Mesendoderm (in vitro differentiated cells): ENCODE measurements around the gene PTPN2.

Experiments used
- DNase-seq: peaks from one replicate; pipeline ENCODE4 v3.0.0; 2013
- H2AK5ac ChIP-seq: 2 replicates; pipeline ENCODE4 v1.6.1; 2013; ENCODE audit warnings: low read length, inconsistent platforms
- H2BK120ac ChIP-seq: 2 replicates; pipeline ENCODE4 v1.6.1; 2013; ENCODE audit warnings: low read depth, mild to moderate bottlenecking, low read length, moderate library complexity, mixed read lengths
- H2BK15ac ChIP-seq: replicated peaks from 2 replicates; pipeline ENCODE4 v1.6.1; 2013; ENCODE audit warnings: low read depth, mild to moderate bottlenecking, moderate library complexity
- H2BK5ac ChIP-seq: 2 replicates; pipeline ENCODE4 v1.6.1; 2013; ENCODE audit warnings: low read length, inconsistent platforms
- H3K18ac ChIP-seq: 2 replicates; pipeline ENCODE4 v1.6.1; 2013; ENCODE audit warnings: mild to moderate bottlenecking, low read length, mixed read lengths
- H3K23ac ChIP-seq: one replicate; pipeline ENCODE4 v1.6.1; 2013; ENCODE audit warnings: low read length
- H3K27ac ChIP-seq: 2 replicates; pipeline ENCODE4 v1.5.1; 2013; ENCODE audit warnings: low read depth, mild to moderate bottlenecking, inconsistent platforms, low read length, moderate library complexity
- H3K27me3 ChIP-seq: 2 replicates; pipeline ENCODE4 v1.6.1; 2013; ENCODE audit warnings: low read length, control low read depth, mild to moderate bottlenecking, inconsistent platforms; ENCODE audit not compliant: insufficient read depth, poor library complexity
- H3K36me3 ChIP-seq: 2 replicates; pipeline ENCODE4 v1.6.1; 2013; ENCODE audit warnings: low read length, inconsistent platforms; ENCODE audit not compliant: control insufficient read depth, insufficient read depth
- H3K4ac ChIP-seq: one replicate; pipeline ENCODE4 v1.6.1; 2013; ENCODE audit warnings: low read depth, mild to moderate bottlenecking, low read length, moderate library complexity
- H3K4me1 ChIP-seq: 2 replicates; pipeline ENCODE4 v1.6.1; 2013; ENCODE audit warnings: low read depth, low read length, inconsistent platforms; ENCODE audit not compliant: control insufficient read depth
- H3K4me2 ChIP-seq: 2 replicates; pipeline ENCODE4 v1.6.1; 2013; ENCODE audit warnings: low read length
- H3K4me3 ChIP-seq: 2 replicates; pipeline ENCODE4 v1.5.1; 2013; ENCODE audit warnings: mild to moderate bottlenecking, low read length
- H3K56ac ChIP-seq: one replicate; pipeline ENCODE4 v1.6.1; 2013; ENCODE audit warnings: low read length
- H3K79me1 ChIP-seq: 2 replicates; pipeline ENCODE4 v1.6.1; 2013; ENCODE audit warnings: low read length, inconsistent platforms
- H3K79me2 ChIP-seq: 2 replicates; pipeline ENCODE4 v1.6.1; 2013; ENCODE audit warnings: mild to moderate bottlenecking, low read length; ENCODE audit not compliant: control insufficient read depth, insufficient read depth
- H3K9ac ChIP-seq: 2 replicates; pipeline ENCODE4 v1.6.1; 2013; ENCODE audit warnings: low read length, inconsistent platforms
- H4K5ac ChIP-seq: one replicate; pipeline ENCODE4 v1.6.1; 2013; ENCODE audit warnings: low read length
- H4K8ac ChIP-seq: one replicate; pipeline ENCODE4 v1.6.1; 2013; ENCODE audit warnings: low read depth, mild to moderate bottlenecking, control low read depth, low read length, moderate library complexity
- WGBS: extraction: QIAGEN DNeasy Blood & Tissue Kit; methylation state at CpG from one replicate; pipeline ENCODE4 v1.1.7; 2013; ENCODE audit warnings: low lambda C conversion rate, missing lambda C conversion rate; ENCODE audit not compliant: insufficient coverage; ENCODE audit errors: extremely low coverage; 5-methylcytosine and 5-hydroxymethylcytosine counted together

Gene PTPN2

DNA sequence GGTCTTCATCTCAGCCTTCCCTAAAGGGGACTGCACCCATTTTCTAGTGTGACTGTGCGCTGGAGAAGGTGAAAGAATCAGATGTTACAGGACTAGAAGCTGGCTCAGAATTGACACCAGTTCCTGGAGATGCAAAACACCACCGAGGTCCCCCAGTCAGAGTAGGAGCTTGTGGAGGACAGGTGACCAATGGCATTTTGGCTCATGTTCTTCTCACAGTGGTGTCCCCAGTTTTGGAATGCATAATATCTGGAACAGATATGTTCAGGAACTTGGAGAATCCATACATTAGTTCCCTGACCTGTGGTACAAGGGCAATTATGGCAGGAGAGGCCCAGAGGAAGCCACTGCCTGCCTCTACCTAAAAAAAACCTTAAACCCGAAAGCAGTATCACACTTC is 114.9 kb downstream of the PTPN2 start:
- Histone ChIP-seq H4K5ac (no peak overlapping the region), H3K23ac (no peak overlapping the region), H3K4me3 (no peak overlapping the region), H2BK120ac (no peak overlapping the region), H3K18ac (no peak overlapping the region), H3K27me3 (no peaks in the 10 kb centered on the region), H3K27ac (no peak overlapping the region), H2BK5ac (no peak overlapping the region), H3K4me2 (no peak overlapping the region), H3K4ac (no peak overlapping the region), H2BK15ac (no peak overlapping the region), H3K79me1 (no peaks in the 10 kb centered on the region), H3K4me1 (peaks cover 5% of the 10 kb centered on the region), H3K79me2 (no peaks in the 10 kb centered on the region), H3K36me3 (no peaks in the 10 kb centered on the region), H3K56ac (no peak overlapping the region), H4K8ac (no peak overlapping the region), H2AK5ac (no peak overlapping the region), H3K9ac (no peak overlapping the region)
- no CpG with 5 or more reads among the region's 3 CpGs for WGBS
- no peak for DNase-seq

DNA sequence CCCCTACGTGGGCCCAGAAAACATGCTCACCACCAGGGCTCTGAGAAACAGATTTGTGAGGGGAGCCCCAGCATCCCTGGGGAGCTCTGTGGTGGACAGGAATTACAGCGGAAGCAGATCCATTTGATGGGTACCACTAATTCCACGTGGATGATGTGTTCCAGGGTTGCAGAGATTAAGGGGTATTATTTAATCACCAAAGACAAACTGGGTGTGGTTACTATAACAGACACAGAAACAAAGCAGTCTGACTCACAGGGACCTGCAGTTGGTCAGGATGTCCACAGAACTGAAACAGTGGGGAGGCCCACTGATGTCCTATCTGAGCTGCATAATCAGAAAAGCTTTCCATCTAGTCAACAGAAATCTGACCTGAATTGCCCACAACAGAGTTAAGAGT is 115.4 kb downstream of the PTPN2 start:
- H3K4ac ChIP-seq = no peak overlapping the region
- WGBS = no CpG with 5 or more reads among the region's 3 CpGs
- no peak overlapping the region for H3K9ac ChIP-seq
- no peak overlapping the region for H3K4me2 ChIP-seq
- no peak for DNase-seq
- H3K18ac ChIP-seq = no peak overlapping the region
- no peak overlapping the region for H4K8ac ChIP-seq
- no peak overlapping the region for H3K23ac ChIP-seq
- no peak overlapping the region for H2AK5ac ChIP-seq
- no peaks in the 10 kb centered on the region for H3K79me1 ChIP-seq
- H2BK5ac ChIP-seq = no peak overlapping the region
- peaks cover 5% of the 10 kb centered on the region for H3K4me1 ChIP-seq
- H3K56ac ChIP-seq = no peak overlapping the region
- H2BK120ac ChIP-seq = no peak overlapping the region
- H3K36me3 ChIP-seq = no peaks in the 10 kb centered on the region
- no peaks in the 10 kb centered on the region for H3K27me3 ChIP-seq
- H2BK15ac ChIP-seq = no peak overlapping the region
- no peak overlapping the region for H3K27ac ChIP-seq
- H3K79me2 ChIP-seq = no peaks in the 10 kb centered on the region
- H3K4me3 ChIP-seq = no peak overlapping the region
- H4K5ac ChIP-seq = no peak overlapping the region

- DNase-seq = no peak
- no peak overlapping the region for H4K5ac ChIP-seq
- no peak overlapping the region for H3K27ac ChIP-seq
- H3K9ac ChIP-seq = no peak overlapping the region
- H3K36me3 ChIP-seq = no peaks in the 10 kb centered on the region
- no peaks in the 10 kb centered on the region for H3K79me2 ChIP-seq
- WGBS = no CpG with 5 or more reads among the region's 9 CpGs
- no peak overlapping the region for H3K56ac ChIP-seq
- no peak overlapping the region for H3K4me2 ChIP-seq
- H3K23ac ChIP-seq = no peak overlapping the region
- no peak overlapping the region for H2BK5ac ChIP-seq
- no peak overlapping the region for H2AK5ac ChIP-seq
- peaks cover 5% of the 10 kb centered on the region for H3K4me1 ChIP-seq
- no peak overlapping the region for H3K18ac ChIP-seq
- no peak overlapping the region for H2BK15ac ChIP-seq
- no peak overlapping the region for H3K4me3 ChIP-seq
- no peaks in the 10 kb centered on the region for H3K27me3 ChIP-seq
- H4K8ac ChIP-seq = no peak overlapping the region
- H2BK120ac ChIP-seq = no peak overlapping the region
- H3K4ac ChIP-seq = no peak overlapping the region
- no peaks in the 10 kb centered on the region for H3K79me1 ChIP-seq
Measured at GRCh38 chr18:12767580-12768155, 116.4 kb downstream of the PTPN2 start.

DNA sequence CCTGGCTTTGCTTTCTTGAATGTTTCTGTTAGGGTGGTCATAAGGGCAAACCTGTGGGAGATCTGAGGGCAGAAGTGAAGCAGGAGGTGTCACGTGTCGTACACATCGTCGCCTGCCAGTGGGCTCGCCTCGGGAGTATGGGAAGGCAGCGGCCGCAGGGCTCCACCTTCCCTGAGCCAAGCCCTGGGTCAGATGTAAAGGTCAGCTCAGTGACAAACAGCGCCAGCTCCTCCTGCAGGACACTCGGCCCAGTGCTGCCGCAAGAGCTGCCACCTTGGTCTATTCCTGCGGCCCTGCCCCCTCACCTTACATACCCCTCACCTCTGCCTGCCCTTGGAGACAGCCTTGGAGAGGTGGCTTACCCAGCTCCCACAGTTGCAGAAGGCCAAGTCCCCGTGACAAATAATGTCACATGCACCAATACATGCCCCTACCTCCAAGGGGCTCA is 117.0 kb downstream of the PTPN2 start:
- H3K4me2 ChIP-seq = peak overlapping the region; percentile 29
- H3K27me3 ChIP-seq = no peaks in the 10 kb centered on the region
- H3K56ac ChIP-seq = peak overlapping the region; percentile 85
- peak; percentile 90 for DNase-seq
- H3K79me1 ChIP-seq = no peaks in the 10 kb centered on the region
- H2BK120ac ChIP-seq = no peak overlapping the region
- H3K4ac ChIP-seq = no peak overlapping the region
- no peaks in the 10 kb centered on the region for H3K36me3 ChIP-seq
- no peak overlapping the region for H3K18ac ChIP-seq
- peaks cover 5% of the 10 kb centered on the region for H3K4me1 ChIP-seq
- no peak overlapping the region for H4K5ac ChIP-seq
- no peak overlapping the region for H3K4me3 ChIP-seq
- H4K8ac ChIP-seq = no peak overlapping the region
- H2BK5ac ChIP-seq = no peak overlapping the region
- H3K9ac ChIP-seq = peak overlapping the region; percentile 42
- no peak overlapping the region for H2BK15ac ChIP-seq
- no peak overlapping the region for H3K23ac ChIP-seq
- H3K27ac ChIP-seq = no peak overlapping the region
- WGBS = no CpG with 5 or more reads among the region's 13 CpGs
- H2AK5ac ChIP-seq = no peak overlapping the region
- no peaks in the 10 kb centered on the region for H3K79me2 ChIP-seq

DNA sequence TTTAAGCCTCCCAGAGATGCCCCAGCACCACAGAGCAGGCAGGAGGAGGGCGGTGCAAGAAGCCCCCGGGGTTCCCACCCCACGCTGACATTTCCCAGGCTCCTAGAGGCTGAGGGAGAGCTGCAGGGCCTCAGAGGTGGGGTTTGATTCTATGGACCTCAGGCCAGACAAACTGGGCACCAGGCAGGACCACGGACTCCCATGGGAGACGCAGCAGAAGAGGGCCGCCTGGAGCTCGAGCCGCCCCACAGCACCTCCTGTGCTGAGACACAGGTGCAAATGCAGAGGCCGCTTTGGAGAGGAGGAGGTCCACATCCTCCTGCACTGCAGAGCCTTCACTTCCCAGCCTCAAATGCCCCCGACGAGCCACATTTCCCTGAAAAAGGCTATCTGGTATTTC is 118.5 kb downstream of the PTPN2 start:
- H3K18ac ChIP-seq = no peak overlapping the region
- H3K36me3 ChIP-seq = no peaks in the 10 kb centered on the region
- H2BK15ac ChIP-seq = no peak overlapping the region
- no peak overlapping the region for H3K4ac ChIP-seq
- no peak overlapping the region for H4K8ac ChIP-seq
- H3K79me2 ChIP-seq = no peaks in the 10 kb centered on the region
- no peak overlapping the region for H3K27ac ChIP-seq
- H3K4me2 ChIP-seq = no peak overlapping the region
- H3K4me3 ChIP-seq = no peak overlapping the region
- no peak for DNase-seq
- H2BK120ac ChIP-seq = no peak overlapping the region
- no peak overlapping the region for H3K23ac ChIP-seq
- no CpG with 5 or more reads among the region's 11 CpGs for WGBS
- H2BK5ac ChIP-seq = no peak overlapping the region
- no peak overlapping the region for H3K56ac ChIP-seq
- peaks cover 5% of the 10 kb centered on the region for H3K4me1 ChIP-seq
- no peak overlapping the region for H4K5ac ChIP-seq
- no peak overlapping the region for H2AK5ac ChIP-seq
- H3K79me1 ChIP-seq = no peaks in the 10 kb centered on the region
- H3K27me3 ChIP-seq = no peaks in the 10 kb centered on the region
- no peak overlapping the region for H3K9ac ChIP-seq

DNA sequence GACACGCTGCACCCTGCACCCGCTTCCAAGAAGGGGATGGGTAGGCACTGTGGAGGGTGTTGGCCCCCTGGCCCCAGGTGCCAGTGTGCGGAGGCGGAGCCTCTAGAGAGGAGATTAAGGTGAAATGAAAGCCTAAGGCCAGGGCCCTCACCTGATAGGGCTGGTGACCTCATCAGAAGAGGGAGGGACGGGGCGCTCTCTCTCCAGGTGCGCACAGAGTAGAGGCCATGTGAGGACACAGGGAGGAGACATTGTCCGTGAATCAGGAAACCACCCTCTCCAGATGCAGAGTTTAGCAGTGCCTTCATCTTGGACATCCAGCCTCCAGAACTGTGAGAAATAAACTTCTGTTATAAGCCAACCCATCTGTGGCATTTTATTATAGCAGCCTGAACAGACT is 118.9 kb downstream of the PTPN2 start:
- peak; percentile 25 for DNase-seq
- H3K4me1 ChIP-seq = peaks cover 5% of the 10 kb centered on the region
- no peak overlapping the region for H4K5ac ChIP-seq
- H4K8ac ChIP-seq = no peak overlapping the region
- no peaks in the 10 kb centered on the region for H3K36me3 ChIP-seq
- H2AK5ac ChIP-seq = no peak overlapping the region
- no peak overlapping the region for H3K27ac ChIP-seq
- H3K23ac ChIP-seq = no peak overlapping the region
- H3K4me3 ChIP-seq = no peak overlapping the region
- WGBS = no CpG with 5 or more reads among the region's 8 CpGs
- H3K9ac ChIP-seq = no peak overlapping the region
- no peak overlapping the region for H2BK5ac ChIP-seq
- H3K18ac ChIP-seq = no peak overlapping the region
- H2BK120ac ChIP-seq = no peak overlapping the region
- H3K56ac ChIP-seq = no peak overlapping the region
- no peaks in the 10 kb centered on the region for H3K79me2 ChIP-seq
- no peak overlapping the region for H3K4ac ChIP-seq
- H2BK15ac ChIP-seq = no peak overlapping the region
- no peaks in the 10 kb centered on the region for H3K27me3 ChIP-seq
- no peak overlapping the region for H3K4me2 ChIP-seq
- H3K79me1 ChIP-seq = no peaks in the 10 kb centered on the region
